ENCODE data around the gene TENT4A. TPM values are rescaled to one million over a fixed set of nuclear protein-coding genes. Genes with fewer than 3 reads are reported as not detected.

Gene TENT4A
- total RNA-seq, 2 donors from 2014 or later: 25.5 to 32.7 TPM

DNA sequence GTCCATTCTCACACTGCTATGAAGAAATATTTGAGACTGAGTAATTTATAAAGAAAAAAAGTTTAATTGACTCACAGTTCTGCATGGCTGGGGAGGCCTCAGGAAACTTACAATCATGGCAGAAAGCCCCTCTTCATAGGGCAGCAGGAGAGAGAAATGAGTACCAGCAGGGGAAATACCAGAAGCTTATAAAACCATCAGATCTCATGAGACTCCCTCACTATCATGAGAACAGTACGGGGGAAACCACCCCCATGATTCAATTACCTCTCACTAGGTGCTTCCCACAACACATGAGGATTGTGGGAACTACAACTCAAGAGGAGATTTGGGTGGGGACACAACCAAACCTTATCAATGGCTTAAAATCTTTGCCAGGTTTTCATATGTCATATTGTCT is 20.3 kb upstream of the TENT4A start:
- Mint-ChIP-seq H3K9me3 (no peaks in the 10 kb centered on the region), H3K36me3 (ENCODE audit: low read depth) (no peaks in the 10 kb centered on the region), H3K27ac (no peak overlapping the region), H3K4me1 (no peaks in the 10 kb centered on the region), H3K4me3 (no peak overlapping the region), H3K27me3 (ENCODE audit: insufficient read depth) (peaks cover 22% of the 10 kb centered on the region)
- no peak for TF ChIP-seq CTCF (conservative IDR thresholded peaks at IDR 0.05)
- no peak for DNase-seq
- 50% methylated on average over 1 of the region's 1 CpG; no CpG with 5 or more reads in 1 of the 2 experiments for WGBS, 2 experiments (ENCODE audit: insufficient coverage in 1 of 2, insufficient read length in 1 of 2)
- Histone ChIP-seq H3K4me1 (ENCODE audit: control insufficient read depth, insufficient read depth, low read length) (no peaks in the 10 kb centered on the region), H3K27ac (ENCODE audit: low read depth, low read length) (no peak overlapping the region), H3K27me3 (ENCODE audit: control insufficient read depth, insufficient read depth, low read length, poor library complexity, severe bottlenecking) (peaks cover 28% of the 10 kb centered on the region), H3K4me3 (ENCODE audit: low read length) (no peak overlapping the region), H3K9ac (ENCODE audit: extremely low read depth, low read length, poor library complexity, severe bottlenecking) (no peak overlapping the region), H3K36me3 (ENCODE audit: control insufficient read depth, insufficient read depth, low read length) (no peaks in the 10 kb centered on the region), H3K9me3 (ENCODE audit: control insufficient read depth, low read length) (no peaks in the 10 kb centered on the region)

DNA sequence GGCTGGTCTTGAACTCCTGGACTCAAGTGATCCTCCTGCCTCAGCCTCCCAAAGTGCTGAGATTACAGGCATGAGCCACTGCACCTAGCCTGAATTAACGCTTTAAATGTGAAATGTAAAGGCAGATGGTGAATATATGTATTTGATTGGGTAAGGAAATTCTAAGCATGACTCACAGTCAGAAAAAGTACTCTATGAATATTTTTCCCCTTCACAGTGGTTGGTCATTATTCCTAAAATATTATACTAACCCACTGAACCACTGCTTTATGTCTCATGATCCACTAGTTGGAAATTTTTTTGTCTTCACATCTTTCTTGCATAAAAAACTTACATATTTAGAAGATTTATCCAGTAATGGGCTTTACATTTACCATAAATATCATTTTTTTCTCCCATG is 14.5 kb upstream of the TENT4A start:
- Mint-ChIP-seq H3K36me3 (ENCODE audit: low read depth) (no peaks in the 10 kb centered on the region), H3K4me1 (no peaks in the 10 kb centered on the region), H3K9me3 (no peaks in the 10 kb centered on the region), H3K4me3 (no peak overlapping the region), H3K27me3 (ENCODE audit: insufficient read depth) (peaks cover 8% of the 10 kb centered on the region), H3K27ac (no peak overlapping the region)
- no peak overlapping the region for H3K9ac ChIP-seq (ENCODE audit: extremely low read depth, low read length, poor library complexity, severe bottlenecking)
- H3K27ac ChIP-seq (ENCODE audit: low read depth, low read length): no peak overlapping the region
- no peak for TF ChIP-seq CTCF (conservative IDR thresholded peaks at IDR 0.05)
- WGBS, 2 experiments (ENCODE audit: insufficient coverage in 1 of 2, insufficient read length in 1 of 2): 94 to 100% methylated on average over 1 of the region's 1 CpG
- no peak for DNase-seq
- no peaks in the 10 kb centered on the region for H3K27me3 ChIP-seq (ENCODE audit: control insufficient read depth, insufficient read depth, low read length, poor library complexity, severe bottlenecking)
- H3K36me3 ChIP-seq (ENCODE audit: control insufficient read depth, insufficient read depth, low read length): no peaks in the 10 kb centered on the region
- H3K4me1 ChIP-seq (ENCODE audit: control insufficient read depth, insufficient read depth, low read length): no peaks in the 10 kb centered on the region
- no peaks in the 10 kb centered on the region for H3K9me3 ChIP-seq (ENCODE audit: control insufficient read depth, low read length)
- H3K4me3 ChIP-seq (ENCODE audit: low read length): no peak overlapping the region

DNA sequence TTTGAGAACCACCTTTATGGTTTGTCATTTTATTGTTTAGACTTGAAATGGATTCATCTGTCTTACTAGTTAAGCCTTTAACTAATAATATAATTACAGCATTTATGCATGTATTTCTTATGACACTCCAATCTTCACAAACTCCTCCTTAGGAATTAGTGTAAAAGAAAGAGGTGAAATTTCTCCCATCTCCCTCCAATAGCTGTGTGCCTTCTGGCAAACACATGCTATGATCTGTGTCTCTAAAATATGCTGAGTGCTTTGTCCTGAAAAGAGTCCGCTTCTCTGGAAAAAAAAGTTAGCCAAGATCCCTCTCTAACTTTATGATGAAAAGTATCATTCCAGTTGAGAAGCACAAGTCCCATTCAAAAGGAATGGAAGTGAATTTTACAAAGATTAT is 13.9 kb upstream of the TENT4A start:
- Histone ChIP-seq H3K36me3 (ENCODE audit: control insufficient read depth, insufficient read depth, low read length) (no peaks in the 10 kb centered on the region), H3K4me1 (ENCODE audit: control insufficient read depth, insufficient read depth, low read length) (no peaks in the 10 kb centered on the region), H3K9me3 (ENCODE audit: control insufficient read depth, low read length) (no peaks in the 10 kb centered on the region), H3K4me3 (ENCODE audit: low read length) (no peak overlapping the region), H3K27me3 (ENCODE audit: control insufficient read depth, insufficient read depth, low read length, poor library complexity, severe bottlenecking) (no peaks in the 10 kb centered on the region), H3K27ac (ENCODE audit: low read depth, low read length) (no peak overlapping the region), H3K9ac (ENCODE audit: extremely low read depth, low read length, poor library complexity, severe bottlenecking) (no peak overlapping the region)
- 76 to 89% methylated on average over 1 of the region's 1 CpG for WGBS, 2 experiments (ENCODE audit: insufficient coverage in 1 of 2, insufficient read length in 1 of 2)
- Mint-ChIP-seq H3K4me1 (no peaks in the 10 kb centered on the region), H3K4me3 (no peak overlapping the region), H3K27ac (no peak overlapping the region), H3K36me3 (ENCODE audit: low read depth) (no peaks in the 10 kb centered on the region), H3K27me3 (ENCODE audit: insufficient read depth) (peaks cover 8% of the 10 kb centered on the region), H3K9me3 (no peaks in the 10 kb centered on the region)
- no peak for DNase-seq
- no peak for TF ChIP-seq CTCF (conservative IDR thresholded peaks at IDR 0.05)
